Erythroblast (primary cell): Measurements from ENCODE around the gene TIGD1.

Experiments
- DNase-seq, 2 experiments: peaks; one replicate each; lab custom pipeline; 2025; lab: John Stamatoyannopoulos, UW
- GATA1 ChIP-seq: IDR thresholded peaks from 2 replicates; pipeline ENCODE4 v1.6.1; 2011; ENCODE audit warnings: low read depth, mild to moderate bottlenecking, control low read depth, low read length, moderate library complexity
- POLR2A ChIP-seq: IDR thresholded peaks from 2 replicates; pipeline ENCODE4 v1.6.1; 2011; ENCODE audit warnings: mild to moderate bottlenecking, low read length

TIGD1 gene

GRCh38 chr2:232528746-232529460 is 21.5 kb downstream of the TIGD1 start:
- TF ChIP-seq POLR2A (no peak), GATA1 (no peak)
- no peak for DNase-seq

GRCh38 chr2:232527905-232528470 is 22.4 kb downstream of the TIGD1 start:
- no peak for DNase-seq
- TF ChIP-seq POLR2A (no peak), GATA1 (no peak)

GRCh38 chr2:232526372-232526941 is 23.9 kb downstream of the TIGD1 start:
- TF ChIP-seq POLR2A (no peak), GATA1 (no peak)
- no peak for DNase-seq

GRCh38 chr2:232525791-232526371 is 24.5 kb downstream of the TIGD1 start, which contains the start of gene CHRND:
TSS of gene CHRND (plus strand) at chr2:232526160. CDS start at chr2:232526216, 56 bp downstream.
- no peak for TF ChIP-seq GATA1
- TF ChIP-seq POLR2A, result no peak
- peak; percentile 8 to 17 for DNase-seq

- TF ChIP-seq POLR2A (no peak), GATA1 (no peak)
- no peak for DNase-seq
Observed at GRCh38 chr2:232525199-232525598, 25.2 kb downstream of the TIGD1 start.

GRCh38 chr2:232524771-232525170 is 25.6 kb downstream of the TIGD1 start:
- DNase-seq, result no peak
- TF ChIP-seq GATA1, result no peak
- no peak for TF ChIP-seq POLR2A

GRCh38 chr2:232523682-232524597 is 26.4 kb downstream of the TIGD1 start:
- DNase-seq, result peak; percentile 51 to 58
- no peak for TF ChIP-seq GATA1
- TF ChIP-seq POLR2A, result no peak

- TF ChIP-seq GATA1 (no peak), POLR2A (no peak)
- no peak for DNase-seq
Observed at GRCh38 chr2:232523402-232523681, 27.0 kb downstream of the TIGD1 start.

GRCh38 chr2:232522623-232523401 is 27.5 kb downstream of the TIGD1 start:
- TF ChIP-seq GATA1, result no peak
- DNase-seq, result no peak

GRCh38 chr2:232521959-232522622 is 28.3 kb downstream of the TIGD1 start:
- peak; percentile 40 to 74 for DNase-seq
- TF ChIP-seq GATA1, result no peak
- TF ChIP-seq POLR2A, result no peak

- TF ChIP-seq POLR2A, result no peak
- TF ChIP-seq GATA1, result no peak
Observed at GRCh38 chr2:232521098-232521497, 29.3 kb downstream of the TIGD1 start.

GRCh38 chr2:232520489-232520888 is 29.9 kb downstream of the TIGD1 start:
- no peak for TF ChIP-seq POLR2A
- no peak for TF ChIP-seq GATA1
- no peak for DNase-seq

More at GRCh38 chr2:232521098-232521497, 29.3 kb downstream of the TIGD1 start:
- no peak for DNase-seq
